DOHH2 (cell line): ENCODE data around the gene GRM5.

Source experiments
- H3F3A ChIP-seq: fragments of 200-600 bp; sonication (generic), shearing (Covaris generic); 2 replicates; pipeline ENCODE4 v1.6.0; 2016; ENCODE audit warnings: antibody characterized with exemption, mild to moderate bottlenecking; ENCODE audit not compliant: control insufficient read depth, insufficient read depth
- H3K27ac ChIP-seq: fragments of 200-600 bp; sonication (generic); 2 replicates; pipeline ENCODE4 v1.5.1; 2014; ENCODE audit warnings: low read depth, mild to moderate bottlenecking, low read length, moderate library complexity
- H3K27me3 ChIP-seq: fragments of 200-600 bp; sonication (generic); 2 replicates; pipeline ENCODE4 v1.6.1; 2014; ENCODE audit warnings: mild to moderate bottlenecking, low read length, mixed read lengths; ENCODE audit not compliant: control insufficient read depth
- H3K36me3 ChIP-seq: fragments of 200-600 bp; sonication (generic); 2 replicates; pipeline ENCODE4 v1.6.1; 2014; ENCODE audit warnings: mild to moderate bottlenecking, low read length, moderate library complexity, mixed read lengths; ENCODE audit not compliant: control insufficient read depth
- H3K4me1 ChIP-seq: fragments of 200-600 bp; sonication (generic); 2 replicates; pipeline ENCODE4 v1.6.1; 2014; ENCODE audit warnings: mild to moderate bottlenecking, low read length, mixed read lengths; ENCODE audit not compliant: control insufficient read depth
- H3K4me2 ChIP-seq: fragments of 200-600 bp; sonication (generic); 2 replicates; pipeline ENCODE4 v1.6.0; 2014; ENCODE audit warnings: mild to moderate bottlenecking, low read length, moderate library complexity
- H3K4me3 ChIP-seq: fragments of 200-600 bp; sonication (generic); 2 replicates; pipeline ENCODE4 v1.5.1; 2014; ENCODE audit warnings: mild to moderate bottlenecking, low read length, mixed read lengths
- H3K79me2 ChIP-seq: fragments of 200-600 bp; sonication (generic); 2 replicates; pipeline ENCODE4 v1.6.1; 2014; ENCODE audit warnings: mild to moderate bottlenecking, low read length, mixed read lengths; ENCODE audit not compliant: control insufficient read depth
- H3K9me2 ChIP-seq: fragments of 200-600 bp; sonication (generic); replicated peaks from 2 replicates; pipeline ENCODE4 v1.6.1; 2014; ENCODE audit warnings: mild to moderate bottlenecking, low read length, mixed read lengths; ENCODE audit not compliant: control insufficient read depth
- H3K9me3 ChIP-seq: fragments of 200-600 bp; sonication (generic); 2 replicates; pipeline ENCODE4 v1.6.1; 2014; ENCODE audit warnings: antibody characterized with exemption, low read length, mixed read lengths; ENCODE audit not compliant: control insufficient read depth, insufficient read depth
- H4K20me1 ChIP-seq: fragments of 200-600 bp; sonication (generic); 2 replicates; pipeline ENCODE4 v1.6.0; 2014; ENCODE audit warnings: low read depth, mild to moderate bottlenecking, antibody characterized with exemption, low read length, moderate library complexity; ENCODE audit not compliant: control insufficient read depth, insufficient read depth
- EZH2phosphoT487 ChIP-seq: fragments of 200-600 bp; sonication (generic); IDR thresholded peaks from 2 replicates; pipeline ENCODE4 v1.6.1; 2017; ENCODE audit warnings: borderline replicate concordance, mild to moderate bottlenecking, antibody characterized with exemption, low read length, moderate library complexity, mixed read lengths
- TF ChIP-seq, protein P1 (sequence below): fragments of 200-600 bp; sonication (generic); IDR thresholded peaks from one replicate; pipeline ENCODE4 v1.5.1; 2014; ENCODE audit warnings: antibody characterized with exemption, mild to moderate bottlenecking, low read depth, low read length; ENCODE audit not compliant: poor library complexity, severe bottlenecking

GRM5 gene

DNA sequence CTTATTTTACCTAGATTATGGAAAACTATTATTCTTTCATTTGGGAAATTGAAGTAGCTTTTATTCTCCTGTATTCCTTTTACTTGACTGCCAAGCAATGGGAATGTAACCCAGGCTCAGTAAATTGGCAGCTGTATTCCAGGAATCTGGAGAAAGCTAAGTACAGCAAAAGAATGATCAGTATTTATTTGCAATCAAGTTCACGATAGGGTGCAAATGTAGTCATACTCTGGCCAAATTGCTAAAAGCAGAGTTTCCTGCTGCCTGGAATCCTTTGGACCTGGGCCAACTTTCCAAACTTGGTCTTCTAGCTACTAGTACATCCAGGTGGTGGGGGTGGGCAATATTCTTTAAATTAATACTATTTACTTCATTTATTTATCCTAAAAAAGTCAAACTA lies 442.3 kb downstream of the GRM5 start:
- H3K4me2 ChIP-seq = no peak overlapping the region

DNA sequence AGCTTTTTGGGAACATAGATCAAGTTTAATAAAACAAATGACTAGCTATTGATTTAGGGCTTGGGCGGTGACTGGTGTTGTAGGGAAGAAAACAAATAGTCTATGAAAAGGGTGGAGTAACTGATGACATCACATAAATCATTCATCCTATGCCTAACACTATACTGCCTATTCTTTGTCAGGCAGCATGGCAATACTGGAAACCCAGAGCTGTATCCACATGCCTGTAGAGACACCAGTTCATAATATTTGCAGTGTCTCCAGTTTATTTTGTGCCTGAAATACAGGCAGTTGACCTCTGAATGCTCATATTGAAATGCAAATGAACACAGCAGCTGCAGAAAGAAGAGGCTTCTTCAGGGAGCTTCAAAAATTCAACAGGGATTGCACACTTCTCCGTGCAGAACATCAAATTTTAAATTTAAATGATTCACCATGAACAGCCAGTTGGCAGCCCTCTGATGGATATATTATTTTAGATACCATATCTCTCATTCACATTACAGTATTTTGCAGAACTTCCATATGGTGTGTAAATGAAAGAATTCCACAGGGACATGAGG lies 445.1 kb downstream of the GRM5 start:
- no peak for TF ChIP-seq EZH2phosphoT487
- TF ChIP-seq, protein P1, sequence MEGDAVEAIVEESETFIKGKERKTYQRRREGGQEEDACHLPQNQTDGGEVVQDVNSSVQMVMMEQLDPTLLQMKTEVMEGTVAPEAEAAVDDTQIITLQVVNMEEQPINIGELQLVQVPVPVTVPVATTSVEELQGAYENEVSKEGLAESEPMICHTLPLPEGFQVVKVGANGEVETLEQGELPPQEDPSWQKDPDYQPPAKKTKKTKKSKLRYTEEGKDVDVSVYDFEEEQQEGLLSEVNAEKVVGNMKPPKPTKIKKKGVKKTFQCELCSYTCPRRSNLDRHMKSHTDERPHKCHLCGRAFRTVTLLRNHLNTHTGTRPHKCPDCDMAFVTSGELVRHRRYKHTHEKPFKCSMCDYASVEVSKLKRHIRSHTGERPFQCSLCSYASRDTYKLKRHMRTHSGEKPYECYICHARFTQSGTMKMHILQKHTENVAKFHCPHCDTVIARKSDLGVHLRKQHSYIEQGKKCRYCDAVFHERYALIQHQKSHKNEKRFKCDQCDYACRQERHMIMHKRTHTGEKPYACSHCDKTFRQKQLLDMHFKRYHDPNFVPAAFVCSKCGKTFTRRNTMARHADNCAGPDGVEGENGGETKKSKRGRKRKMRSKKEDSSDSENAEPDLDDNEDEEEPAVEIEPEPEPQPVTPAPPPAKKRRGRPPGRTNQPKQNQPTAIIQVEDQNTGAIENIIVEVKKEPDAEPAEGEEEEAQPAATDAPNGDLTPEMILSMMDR = no peak
- Histone ChIP-seq H3K9me3 (no peaks in the 10 kb centered on the region), H3K36me3 (no peaks in the 10 kb centered on the region), H3K4me1 (no peaks in the 10 kb centered on the region), H3K4me2 (no peak overlapping the region), H3F3A (no peaks in the 10 kb centered on the region), H3K27ac (no peak overlapping the region), H3K79me2 (no peaks in the 10 kb centered on the region), H3K27me3 (no peaks in the 10 kb centered on the region), H3K4me3 (no peak overlapping the region), H3K9me2 (no peaks in the 10 kb centered on the region), H4K20me1 (no peaks in the 10 kb centered on the region)

More for the DNA sequence above, 442.3 kb downstream of the GRM5 start:
- Histone ChIP-seq H3K27me3 (no peaks in the 10 kb centered on the region), H3K9me3 (no peaks in the 10 kb centered on the region), H3K36me3 (no peaks in the 10 kb centered on the region), H3K4me1 (no peaks in the 10 kb centered on the region), H4K20me1 (no peaks in the 10 kb centered on the region), H3K9me2 (no peaks in the 10 kb centered on the region), H3F3A (no peaks in the 10 kb centered on the region), H3K4me3 (no peak overlapping the region), H3K27ac (no peak overlapping the region), H3K79me2 (no peaks in the 10 kb centered on the region)
- TF ChIP-seq, protein P1 = no peak
- TF ChIP-seq EZH2phosphoT487 = no peak

DNA sequence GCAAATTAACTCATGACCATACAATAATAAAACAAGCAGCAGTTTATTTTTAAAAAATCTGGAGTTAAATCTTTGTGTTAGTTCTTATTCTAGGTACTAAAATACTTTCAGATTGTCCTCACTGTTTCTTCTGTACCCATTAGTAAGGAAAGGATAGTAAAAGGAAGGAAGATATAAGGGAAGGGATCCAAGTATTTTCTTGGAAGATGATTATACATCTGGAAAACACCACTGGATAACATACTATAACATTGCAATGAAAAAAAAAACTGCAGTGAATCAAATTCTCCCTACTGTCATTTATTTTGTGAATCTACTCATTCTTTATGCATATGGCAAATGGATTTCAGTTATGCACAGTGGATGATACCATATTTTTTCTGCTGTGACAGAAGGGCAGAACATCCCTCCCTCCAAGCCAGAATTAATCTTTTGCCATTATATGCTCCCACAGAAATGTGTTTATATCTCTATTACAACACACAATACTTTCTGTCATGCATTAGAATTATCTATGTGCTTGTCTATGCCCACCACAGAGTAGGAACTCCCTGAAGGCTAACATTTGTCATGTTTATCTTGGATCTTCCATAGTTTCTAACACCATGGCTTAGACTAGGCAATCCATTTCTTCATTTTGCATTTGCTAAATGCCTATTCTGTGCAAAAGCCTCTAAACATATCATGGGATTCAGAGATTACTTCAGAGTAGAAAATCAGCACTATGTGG lies 446.0 kb downstream of the GRM5 start:
- Histone ChIP-seq H3K9me2 (no peaks in the 10 kb centered on the region), H3K27ac (no peak overlapping the region), H3K4me1 (no peaks in the 10 kb centered on the region), H3K79me2 (no peaks in the 10 kb centered on the region), H3K4me2 (no peak overlapping the region), H4K20me1 (no peaks in the 10 kb centered on the region), H3K9me3 (no peaks in the 10 kb centered on the region), H3K36me3 (no peaks in the 10 kb centered on the region), H3K4me3 (no peak overlapping the region), H3K27me3 (no peaks in the 10 kb centered on the region), H3F3A (no peaks in the 10 kb centered on the region)
- TF ChIP-seq EZH2phosphoT487 = no peak
- TF ChIP-seq, protein P1 = no peak
